ENCODE data around the gene LEMD1.

Gene LEMD1

DNA sequence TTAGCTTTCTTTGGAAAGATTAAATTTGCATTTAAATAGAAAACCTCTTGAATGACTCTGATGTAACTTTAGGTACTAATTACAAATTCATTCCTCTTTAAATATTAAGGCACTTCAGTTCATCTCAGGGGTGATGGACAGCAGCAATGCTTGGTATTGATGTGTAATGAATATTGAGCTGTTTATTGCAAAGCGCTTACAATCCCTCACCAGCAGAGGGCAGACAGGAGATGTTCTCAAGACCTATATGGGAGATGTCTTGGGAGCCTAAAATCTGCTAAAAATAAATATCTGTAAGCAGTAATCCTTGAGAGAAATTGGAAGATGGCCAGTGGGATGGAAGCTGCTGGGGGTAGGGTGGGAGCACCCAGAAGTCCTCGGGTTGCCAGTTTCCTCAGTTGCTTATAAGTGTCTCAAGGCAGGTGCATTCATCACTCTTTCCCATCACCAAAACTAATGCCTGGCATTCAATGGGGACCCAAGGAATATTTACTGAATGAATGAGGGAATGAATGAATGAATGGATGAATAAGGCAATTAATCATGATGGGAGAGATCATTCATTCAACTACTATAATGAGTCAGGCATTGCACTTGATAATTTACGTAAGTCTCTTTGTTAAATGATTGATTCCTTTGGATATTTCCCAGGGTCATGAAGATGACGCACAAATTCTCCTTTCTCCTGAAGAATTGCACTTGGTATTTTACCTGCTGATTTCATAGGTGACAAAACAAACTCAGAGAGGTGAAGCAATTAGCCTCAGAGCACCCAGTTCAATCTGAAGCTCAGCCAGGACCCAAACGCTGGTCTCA is 67.4 kb downstream of the LEMD1 start:
- peak; percentile 89 for DNase-seq (ENCODE audit: low spot score)

DNA sequence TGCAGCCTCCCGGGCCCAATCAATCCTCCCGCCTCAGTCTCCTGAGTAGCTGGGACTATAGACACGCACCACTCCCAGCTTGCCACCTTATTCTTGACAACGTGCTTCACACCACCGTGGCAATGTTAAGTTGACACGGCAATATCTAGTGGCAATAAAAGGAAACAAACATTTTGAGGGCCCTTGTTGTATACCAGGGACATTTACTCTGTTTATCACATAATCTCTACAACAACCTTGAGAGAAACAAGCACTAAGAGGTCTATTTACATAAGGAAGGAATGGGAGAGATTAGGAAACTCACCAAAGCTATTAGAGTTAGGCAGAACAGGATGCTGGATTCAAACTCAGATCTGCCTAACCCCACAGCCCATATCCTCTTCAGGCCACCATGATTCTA is 68.2 kb downstream of the LEMD1 start:
- DNase-seq (ENCODE audit: low spot score): no peak

DNA sequence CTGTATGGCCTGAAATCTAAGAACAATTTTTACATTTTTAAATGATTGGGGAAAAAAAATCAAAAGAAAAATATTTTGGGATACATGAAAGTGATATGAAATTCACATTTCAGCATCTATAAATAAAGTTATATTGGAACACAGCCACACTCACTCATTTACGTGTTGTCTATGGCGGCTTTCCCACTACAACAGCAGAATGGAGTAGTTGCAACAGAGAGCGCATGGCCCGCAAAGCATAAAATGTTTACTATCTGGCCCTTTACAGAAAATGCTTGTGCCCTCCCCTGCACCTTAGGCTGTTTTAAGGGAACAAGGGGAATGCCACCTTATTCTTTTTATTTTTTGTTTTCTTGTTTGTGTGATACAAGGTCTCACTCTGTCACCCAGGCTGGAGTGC is 68.7 kb downstream of the LEMD1 start:
- DNase-seq (ENCODE audit: low spot score): no peak

DNA sequence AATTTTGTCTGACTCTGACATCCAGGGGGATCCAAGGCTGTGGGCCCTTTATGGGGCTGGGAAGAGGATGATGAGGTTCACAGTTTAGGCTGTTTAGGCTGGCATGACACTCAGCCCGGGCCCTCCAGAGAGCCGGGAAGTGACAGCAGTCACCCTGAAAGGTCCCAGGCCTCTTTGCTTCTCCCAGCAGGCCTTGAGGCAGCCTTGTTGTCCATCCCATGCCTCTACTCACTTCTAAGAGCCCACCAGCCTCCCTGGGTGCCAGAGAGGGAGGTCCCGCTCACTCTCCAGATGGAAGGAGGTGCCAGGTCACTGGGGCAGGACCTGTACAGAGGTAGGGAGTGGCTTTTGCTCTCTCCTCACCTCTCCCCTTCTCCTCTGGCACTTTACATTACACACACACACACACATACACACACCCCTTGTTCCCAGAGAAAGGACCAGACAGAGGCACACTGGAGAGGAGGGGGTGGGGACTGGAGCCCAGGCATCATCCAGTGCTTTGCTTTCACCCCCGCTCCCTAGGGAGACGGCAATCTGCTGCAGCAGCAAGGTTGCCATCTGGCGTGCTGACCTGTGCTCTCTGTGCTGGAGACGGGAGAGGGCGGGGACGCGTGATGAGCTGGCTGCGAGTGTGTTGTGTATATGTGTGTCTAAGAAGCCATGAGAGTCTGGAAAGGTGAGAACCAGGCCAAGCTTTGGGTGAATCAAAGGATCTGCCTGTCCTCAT is 69.7 kb downstream of the LEMD1 start:
- no peak for DNase-seq (ENCODE audit: low spot score)

DNA sequence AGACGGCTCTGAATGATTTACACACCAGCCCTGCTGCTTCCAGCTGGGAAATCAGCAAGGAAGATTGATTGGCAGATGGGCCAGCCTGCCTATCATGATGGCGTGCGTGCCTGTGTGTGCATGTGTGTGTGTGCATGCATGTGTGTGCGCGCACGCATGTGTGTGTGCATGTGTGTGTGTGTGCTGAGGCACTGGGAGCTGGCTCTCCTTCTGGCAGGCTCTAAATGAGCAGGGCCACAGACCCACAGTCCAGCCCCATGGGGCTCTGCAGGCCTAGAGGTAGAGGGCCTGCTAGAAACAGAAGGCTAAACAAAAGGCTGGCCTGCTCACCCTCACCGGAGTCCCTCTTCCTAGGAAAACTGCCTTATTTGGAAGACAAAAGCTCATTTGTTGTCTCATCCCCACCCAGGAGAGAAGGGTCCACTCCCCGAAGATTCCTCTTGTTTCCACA is 71.1 kb downstream of the LEMD1 start:
- DNase-seq (ENCODE audit: low spot score): no peak

DNA sequence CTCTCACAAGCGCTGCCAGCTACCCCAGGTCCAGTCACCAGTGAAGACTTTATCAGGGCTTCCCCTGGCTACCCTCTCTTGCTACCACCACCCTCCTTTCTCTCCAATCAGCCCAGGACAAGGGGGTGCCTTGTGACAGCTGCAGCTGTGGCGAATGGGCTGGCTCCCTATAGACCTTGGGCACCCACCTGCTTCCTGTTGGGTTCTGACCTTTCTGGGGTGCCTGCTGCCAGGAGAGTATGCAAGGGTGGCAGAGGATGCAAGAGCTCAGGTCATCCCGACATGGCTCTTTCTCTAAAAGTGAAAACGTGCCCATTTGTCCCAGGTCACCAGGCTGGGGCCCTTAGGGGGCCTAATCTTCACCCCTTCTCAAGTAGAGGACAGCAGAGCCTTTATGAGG is 71.7 kb downstream of the LEMD1 start:
- DNase-seq (ENCODE audit: low spot score): no peak

DNA sequence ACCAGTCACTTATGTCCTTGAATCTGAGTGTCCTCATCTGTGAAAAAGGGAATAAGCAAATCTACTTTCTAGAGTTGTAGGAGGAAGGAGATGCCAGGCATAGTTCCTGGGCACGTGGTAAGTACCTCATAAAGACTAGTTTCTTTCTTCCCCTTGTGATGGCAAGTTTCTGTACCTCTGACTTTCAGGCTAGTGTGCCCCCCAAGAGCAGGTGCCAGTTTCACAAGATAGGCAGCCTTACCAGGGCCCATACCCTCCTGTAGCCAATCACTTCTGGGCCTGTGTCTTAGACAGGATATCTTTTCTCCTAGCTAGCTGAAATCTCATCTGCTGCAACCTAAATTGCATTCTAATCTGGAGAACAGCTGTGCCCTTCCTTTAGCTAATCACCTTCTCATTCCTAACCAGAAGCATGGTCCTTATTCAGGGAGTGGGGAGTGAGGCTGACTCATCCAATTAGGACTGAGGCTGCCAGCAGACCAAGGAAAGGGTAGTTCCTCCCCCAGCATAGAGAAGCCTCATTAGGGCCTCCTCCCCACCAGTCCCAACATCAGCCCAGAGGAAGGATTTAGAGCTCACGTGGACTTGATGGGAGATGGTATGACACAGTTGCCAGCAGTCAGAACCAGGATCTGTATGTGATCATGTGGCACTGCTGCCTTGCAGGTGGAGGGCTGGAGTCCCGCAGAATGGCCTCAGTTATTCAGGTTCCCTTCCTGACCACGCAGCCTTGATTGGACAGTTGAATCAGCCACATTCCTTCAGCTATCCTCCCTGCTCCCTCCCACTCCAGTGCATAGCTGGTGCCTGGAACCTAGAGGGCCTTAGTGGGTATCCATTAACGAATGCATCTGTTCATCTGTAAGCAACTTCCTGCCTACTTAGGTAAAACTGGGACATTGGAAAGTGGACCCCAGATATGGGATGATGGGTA is 73.0 kb downstream of the LEMD1 start:
- no peak for DNase-seq (ENCODE audit: low spot score)

DNA sequence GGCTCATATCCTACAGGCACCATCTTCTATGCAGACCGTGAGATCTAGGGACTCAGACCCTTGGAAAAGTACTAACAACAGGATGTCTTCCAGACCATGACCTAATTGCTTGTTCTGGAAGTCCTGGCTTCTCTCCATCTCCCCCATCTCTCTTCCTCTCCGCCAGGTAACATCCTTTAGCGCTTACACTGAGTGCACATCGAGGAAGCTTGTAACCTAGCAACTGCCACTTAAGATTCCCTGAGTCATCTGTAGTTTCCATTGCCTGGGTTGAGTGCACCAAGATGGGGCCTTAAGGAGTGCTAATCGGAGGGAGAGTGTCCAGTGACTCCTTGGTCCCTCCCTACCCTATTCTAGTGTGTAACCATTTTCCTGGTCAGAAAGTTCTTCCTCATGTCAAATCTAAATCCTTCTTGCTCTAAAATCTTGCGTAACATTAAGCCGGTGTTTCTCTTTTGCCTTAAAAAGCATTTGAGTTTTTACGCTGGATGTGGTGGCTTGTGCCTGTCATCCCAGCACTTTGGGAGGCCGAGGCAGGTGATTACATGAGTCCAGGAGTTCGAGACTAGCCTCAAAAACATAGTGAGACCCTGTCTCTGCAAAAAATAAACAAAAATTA is 74.8 kb downstream of the LEMD1 start:
- no peak for DNase-seq (ENCODE audit: low spot score)

DNA sequence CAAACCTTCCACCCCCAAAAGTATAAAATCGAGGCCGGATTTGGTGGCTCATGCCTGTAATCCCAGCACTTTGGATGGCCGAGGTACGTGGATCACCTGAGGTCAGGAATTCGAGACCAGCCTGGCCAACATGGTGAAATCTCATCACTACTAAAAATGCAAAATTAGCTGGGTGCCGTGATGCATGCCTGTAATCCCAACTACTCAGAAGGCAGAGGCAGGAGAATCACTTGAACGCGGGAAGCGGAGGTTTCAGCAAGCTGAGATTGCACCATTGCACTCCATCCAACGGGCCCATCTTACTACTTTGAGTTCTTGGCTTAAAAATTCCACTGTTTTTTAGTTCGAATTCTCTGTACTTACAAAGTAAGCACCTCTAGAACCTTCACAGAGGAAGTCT is 76.1 kb downstream of the LEMD1 start:
- no peak for DNase-seq (ENCODE audit: low spot score)

DNA sequence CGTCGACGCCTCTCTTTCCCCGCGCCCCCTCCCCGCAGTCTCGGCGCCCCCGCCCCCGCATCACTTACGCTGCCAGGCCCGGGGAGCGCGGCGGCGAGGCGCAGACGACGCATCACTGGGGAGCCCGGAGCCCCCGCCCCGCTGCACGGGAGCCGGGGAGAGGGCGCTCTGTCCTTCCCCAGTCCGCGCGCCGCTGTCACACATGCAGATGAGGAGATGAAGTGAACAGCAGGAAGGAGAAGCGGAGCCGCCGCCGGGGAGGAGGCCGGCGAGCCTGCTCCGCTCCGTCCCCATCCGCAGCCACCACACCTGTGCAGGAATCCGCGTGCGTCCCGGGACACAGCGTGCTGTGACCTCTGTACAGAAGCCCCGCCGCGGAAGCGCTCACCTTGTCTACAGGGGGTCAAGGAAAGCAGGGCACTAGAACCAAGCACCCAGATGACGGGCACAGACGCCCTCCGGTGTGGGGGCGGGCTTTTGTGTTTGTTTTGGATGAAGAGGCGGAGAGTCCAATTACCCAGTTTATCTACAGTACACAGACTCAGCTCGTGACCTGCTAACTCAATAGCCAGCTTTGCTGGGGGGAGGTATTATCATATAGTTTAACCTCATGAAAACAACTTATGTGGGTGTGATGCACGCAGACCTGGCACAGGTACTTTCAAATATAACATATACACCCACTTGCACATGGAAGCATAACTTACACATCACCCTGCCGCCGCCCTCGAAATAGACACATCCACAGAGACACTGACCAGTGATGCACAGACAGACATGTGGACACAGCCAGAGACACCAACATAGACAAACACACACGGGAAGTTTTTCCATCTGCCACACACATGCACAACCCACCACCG is 77.6 kb downstream of the LEMD1 start:
- DNase-seq (ENCODE audit: low spot score): no peak

DNA sequence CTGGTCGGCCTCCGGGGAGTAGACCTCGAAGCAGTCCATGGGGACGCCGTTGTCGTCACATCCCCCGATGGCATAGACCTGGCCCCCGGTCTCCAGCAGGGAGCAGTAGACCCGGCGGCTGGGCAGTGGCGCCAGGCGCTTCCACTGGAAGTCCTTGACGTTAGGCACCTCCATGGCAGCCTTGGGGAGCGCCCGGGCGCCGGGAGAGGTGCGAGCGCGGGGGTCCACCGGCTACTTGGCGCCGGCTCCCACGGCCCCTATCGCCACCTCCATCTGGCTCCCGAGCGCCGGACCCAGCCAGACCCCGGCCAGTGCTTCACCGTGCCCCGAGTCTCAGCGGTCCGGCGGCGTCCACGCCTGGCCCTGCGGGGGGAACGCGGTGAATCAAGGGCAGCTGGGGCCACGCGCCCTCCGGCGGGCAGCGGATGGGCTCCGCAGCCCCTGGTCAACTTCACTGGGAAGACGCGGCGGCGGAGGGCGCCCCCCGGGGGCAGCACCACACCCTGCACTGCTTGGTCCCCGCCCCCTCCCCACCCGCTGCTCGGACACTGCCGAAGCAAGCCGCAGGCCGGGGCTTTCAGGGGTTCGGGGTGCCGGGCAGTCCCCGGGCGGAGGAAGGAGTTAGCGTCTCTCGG is 78.3 kb downstream of the LEMD1 start:
- no peak for DNase-seq (ENCODE audit: low spot score)

DNA sequence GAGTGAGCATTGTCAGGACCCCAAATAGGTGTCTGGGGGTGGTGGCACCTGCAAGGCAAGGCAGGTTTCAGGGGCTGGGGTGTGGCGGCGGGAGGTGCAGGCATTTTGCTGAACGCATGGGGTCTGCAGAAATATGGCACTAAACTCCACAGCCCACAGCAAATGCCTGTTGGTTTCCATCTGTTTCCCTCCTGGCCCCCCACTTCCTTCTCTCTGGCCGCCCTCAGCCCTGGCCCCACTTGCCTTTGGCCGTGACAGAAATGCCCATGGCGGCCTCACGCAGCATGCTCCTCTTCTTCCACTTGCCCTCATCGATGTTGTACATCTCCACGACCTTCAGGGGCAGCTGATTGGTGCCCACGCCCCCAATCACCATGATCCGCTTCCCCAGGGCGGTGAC is 78.9 kb downstream of the LEMD1 start:
- no peak for DNase-seq (ENCODE audit: low spot score)

DNA sequence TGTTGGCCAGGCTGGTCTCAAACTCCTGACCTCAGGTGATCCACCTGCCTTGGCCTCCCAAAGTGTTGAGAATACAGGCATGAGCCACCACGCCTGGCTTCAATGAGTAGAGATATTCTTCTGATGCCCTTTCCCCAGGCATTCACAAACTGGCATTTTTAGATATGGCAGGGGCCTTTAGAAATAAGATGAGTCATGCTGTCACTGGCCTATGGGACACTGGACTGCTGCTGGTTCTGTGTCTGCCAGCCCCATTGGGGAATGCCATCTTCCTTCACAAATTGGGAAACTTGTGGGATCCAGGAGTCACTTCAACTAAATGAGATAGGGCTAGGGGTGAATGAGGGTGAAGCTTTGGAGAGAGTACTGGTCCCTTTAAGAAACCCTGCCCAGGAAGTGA is 81.2 kb downstream of the LEMD1 start:
- no peak for DNase-seq (ENCODE audit: low spot score)

DNA sequence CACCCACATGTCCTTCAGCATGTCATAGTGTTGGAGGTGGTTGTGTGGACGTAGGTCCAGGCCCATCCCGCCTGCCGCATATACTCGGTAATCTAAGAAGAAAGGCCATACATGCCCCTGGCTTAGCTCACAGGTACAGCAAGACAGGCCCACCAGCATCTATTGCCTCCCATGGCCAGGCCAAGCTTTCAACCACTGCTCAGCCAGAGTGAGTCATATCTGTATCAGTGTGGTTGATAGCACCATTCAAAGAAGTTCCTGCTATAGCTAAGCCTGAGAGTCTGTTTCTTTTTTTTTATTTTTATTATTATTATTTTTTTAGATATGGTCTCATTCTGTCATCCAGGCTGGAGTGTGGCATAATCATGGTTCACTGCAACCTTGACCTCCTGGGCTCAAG is 82.1 kb downstream of the LEMD1 start:
- DNase-seq (ENCODE audit: low spot score): no peak

DNA sequence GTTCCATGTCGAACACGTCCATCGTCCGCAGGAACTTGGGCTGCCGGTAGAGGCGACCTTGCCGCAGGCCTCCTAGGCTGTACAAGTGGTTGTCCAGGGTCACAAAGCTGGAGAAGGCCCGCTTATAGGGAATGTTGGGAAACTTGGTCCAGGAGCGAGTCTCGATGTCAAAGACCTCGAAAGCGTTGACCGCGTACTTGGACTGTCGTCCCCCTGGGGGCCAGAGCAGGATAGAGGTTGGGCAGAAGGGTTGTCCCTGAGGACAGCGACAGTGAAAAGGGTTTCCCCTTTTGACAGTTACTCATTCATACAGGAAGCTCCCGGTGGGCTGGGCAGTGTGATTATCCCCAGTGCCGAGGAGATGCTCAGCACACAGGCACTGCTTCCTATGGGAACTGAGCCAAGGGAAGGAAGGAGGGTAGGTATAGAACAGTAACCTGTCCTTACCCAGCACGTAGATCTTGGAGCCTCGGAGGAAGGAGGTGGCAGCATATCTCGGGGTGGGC is 82.6 kb downstream of the LEMD1 start:
- DNase-seq (ENCODE audit: low spot score): no peak

DNA sequence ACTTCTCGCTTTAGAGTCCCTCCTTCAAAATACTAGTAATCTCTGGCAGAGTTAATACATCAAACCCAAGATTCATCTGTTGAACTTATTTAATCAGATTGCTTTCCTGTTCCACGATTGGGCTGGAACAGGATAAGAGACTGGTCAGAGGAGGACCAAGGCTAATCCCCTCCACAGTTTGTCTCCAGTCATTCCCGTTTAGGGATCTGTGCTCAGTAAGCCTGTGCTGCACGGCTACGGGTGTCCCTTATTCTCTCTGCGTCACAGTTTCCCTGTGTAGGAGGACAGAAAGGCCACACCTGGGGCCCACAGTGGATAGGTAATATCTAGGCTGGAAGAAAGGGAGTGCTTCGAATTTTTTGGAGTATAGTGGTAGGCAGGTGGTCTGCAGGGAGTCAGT is 83.8 kb downstream of the LEMD1 start:
- no peak for DNase-seq (ENCODE audit: low spot score)

DNA sequence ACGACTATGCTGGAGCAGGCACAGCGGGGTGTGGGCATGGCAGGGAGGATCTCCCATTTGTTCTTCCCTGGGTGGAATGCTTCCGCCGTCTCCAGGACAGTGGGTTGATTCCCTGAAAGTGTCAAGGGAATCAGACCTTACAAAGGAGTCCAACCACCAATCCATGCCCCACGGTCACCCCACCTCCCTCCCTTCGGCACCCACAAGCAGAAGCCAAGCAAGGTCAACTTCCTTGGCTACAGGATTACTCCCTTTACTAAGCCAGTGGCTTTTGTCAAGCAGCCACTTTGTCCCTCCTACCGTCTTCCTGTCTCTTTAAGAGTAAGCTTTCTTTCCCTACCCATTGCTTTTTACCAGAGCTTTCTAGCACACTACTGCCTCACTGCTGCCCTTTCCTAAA is 84.4 kb downstream of the LEMD1 start:
- DNase-seq (ENCODE audit: low spot score): no peak

DNA sequence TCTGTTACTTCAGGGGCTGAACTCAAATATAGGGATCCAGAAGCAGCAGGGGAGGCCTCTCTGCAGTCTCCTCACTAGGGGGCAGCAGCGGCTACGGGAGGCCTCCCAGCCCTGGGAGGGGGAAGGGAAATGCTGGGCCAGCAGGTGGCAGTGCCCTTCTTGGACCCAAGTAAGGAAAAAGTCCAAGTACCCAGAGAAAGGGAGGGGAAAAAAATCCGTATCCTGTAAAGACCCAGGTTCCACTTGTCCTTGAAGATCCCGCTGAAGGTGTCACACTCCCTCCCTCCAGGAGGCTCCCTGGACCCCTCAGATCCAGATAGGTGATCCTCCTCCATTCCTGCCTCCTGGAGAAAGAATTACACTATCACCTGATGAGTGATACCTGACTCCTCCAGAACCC is 86.2 kb downstream of the LEMD1 start:
- DNase-seq (ENCODE audit: low spot score): peak; percentile 92

DNA sequence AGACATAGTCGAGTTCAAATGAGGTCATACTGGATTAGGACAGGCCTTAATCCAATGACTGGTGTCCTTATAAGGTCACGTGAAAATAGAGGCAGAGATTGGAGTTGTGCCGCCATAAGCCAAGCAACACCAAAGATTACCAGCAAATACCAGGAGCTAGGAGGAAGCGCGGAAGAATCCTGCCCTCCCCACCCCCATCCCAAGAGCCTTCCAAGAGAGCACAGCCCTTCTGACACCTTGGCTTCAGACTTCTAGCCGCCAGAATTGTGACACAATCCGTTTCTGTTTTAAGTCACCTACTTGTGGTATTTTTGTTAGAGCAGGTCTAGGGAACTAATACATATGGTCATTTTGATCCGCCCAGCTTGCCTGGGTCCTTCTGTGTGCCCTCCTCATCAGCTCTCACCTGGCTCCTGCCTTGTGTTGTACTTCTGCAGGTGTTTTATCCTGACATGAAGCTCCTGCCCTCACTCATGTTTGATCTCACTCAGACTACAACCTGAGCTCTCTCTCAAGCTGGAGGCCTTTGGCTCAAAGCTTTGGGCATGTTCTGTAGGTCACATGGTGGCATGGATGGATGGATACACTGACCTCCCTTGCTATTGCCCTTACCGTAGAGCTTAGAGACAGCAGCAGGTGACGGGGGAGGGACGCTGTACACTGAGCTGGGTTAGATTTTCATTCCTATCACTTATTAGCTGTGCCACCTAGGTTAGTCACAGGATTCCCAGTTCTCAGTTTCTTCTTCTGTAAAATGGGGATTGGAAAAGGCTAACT is 89.7 kb downstream of the LEMD1 start:
- DNase-seq (ENCODE audit: low spot score): no peak

Measured in Ammon's horn (tissue), 1 donor.